Gastrocnemius medialis (tissue), 4 donors: Measurements from ENCODE around the gene HDAC4. TPM values are rescaled to one million over a fixed set of nuclear protein-coding genes. Genes with fewer than 3 reads are reported as not detected.

Source experiments
- ATAC-seq, 2 donors: fragments of 150-250 bp; one replicate each; pipeline ENCODE4 v1.9.1; 2016
- DNase-seq, 2 donors: peaks; one replicate each; pipeline ENCODE4 v3.0.0-alpha.2; 2019
- H3K27ac ChIP-seq, 4 donors: fragments of 200-600 bp; sonication (generic); 1 replicate in 1 of 4; 2 replicates in 3 of 4; pipeline ENCODE4 v1.5.1; 2016 to 2018; ENCODE audit warnings: mild to moderate bottlenecking in 2 of 4, moderate library complexity in 1 of 4
- H3K27me3 ChIP-seq, 3 donors: fragments of 200-600 bp; sonication (generic) in 2 of 3; 1 replicate in 1 of 3; 2 replicates in 2 of 3; pipeline versions ENCODE4 v1.5.1 to v1.6.0; 2016 to 2019; ENCODE audit warnings: mild to moderate bottlenecking in 1 of 3, moderate library complexity in 1 of 3
- H3K36me3 ChIP-seq, 2 donors: fragments of 200-600 bp; sonication (generic) in 1 of 2; one replicate each; pipeline ENCODE4 v1.5.1; 2017 to 2018
- H3K4me1 ChIP-seq, 2 donors: fragments of 200-600 bp; sonication (generic) in 1 of 2; one replicate each; pipeline ENCODE4 v1.5.1; 2016 to 2017; ENCODE audit warnings: mild to moderate bottlenecking in 2 of 2
- H3K4me3 ChIP-seq, 4 donors: fragments of 200-600 bp; sonication (generic) in 3 of 4; 1 replicate in 1 of 4; 2 replicates in 3 of 4; pipeline ENCODE4 v1.5.1; 2016 to 2019; ENCODE audit warnings: mild to moderate bottlenecking in 2 of 4
- H3K9me3 ChIP-seq, 3 donors: fragments of 200-600 bp; sonication (generic) in 2 of 3; 1 replicate in 1 of 3; 2 replicates in 2 of 3; pipeline ENCODE4 v1.5.1; 2016 to 2019
- CTCF ChIP-seq, 5 experiments: fragments of 450-650 bp in 3 of 5; fragments of 200-600 bp in 2 of 5; sonication (generic) in 2 of 5; IDR thresholded peaks in 4 of 5; conservative IDR thresholded peaks in 1 of 5; 1 replicate in 4 of 5; 2 replicates in 1 of 5; pipeline ENCODE4 v1.5.1; 2016 to 2019; ENCODE audit warnings: antibody characterized with exemption in 5 of 5, mild to moderate bottlenecking in 3 of 5, moderate library complexity in 3 of 5
- POLR2A ChIP-seq, 2 donors: fragments of 450-650 bp; IDR thresholded peaks; one replicate each; pipeline ENCODE4 v1.6.1; 2017; ENCODE audit warnings: antibody characterized with exemption in 2 of 2, mild to moderate bottlenecking in 2 of 2, moderate library complexity in 2 of 2
- in situ Hi-C, 4 donors: fragments of 200-750 bp; cut with MboI; loops; one replicate each; pipeline versions ENCODE4 v1.15.0 to v1.8.0; 2017; ENCODE audit warnings: low sequenced_read_pairs in 4 of 4
- intact Hi-C: fragments of 100-400 bp; cut with DNase I; formaldehyde crosslinking; loops from one replicate; pipeline ENCODE4 v1.15.1; 2023; ENCODE audit warnings: low total_unique reads
- total RNA-seq, 4 donors: library from RNA; depleted of rRNA; stranded (reverse); fragments of >200 nt; gene quantifications; one replicate each; pipeline versions ENCODE4 v1.1.0 to v1.2.3, GENCODE V29; 2016

The HDAC4 gene
- total RNA-seq, 4 donors from 2014 or later, result 23.6 to 257 (median 119) TPM

- H3K4me3 ChIP-seq, result no peak overlapping the region
- peaks cover 0 to 48% of the 10 kb centered on the region in 2 donors for H3K36me3 ChIP-seq
- intact Hi-C loops, result no loop called here
- no peak for TF ChIP-seq POLR2A (IDR thresholded peaks at IDR 0.05)
- no peak for TF ChIP-seq CTCF (IDR thresholded peaks at IDR 0.05 in 4 of 5, conservative IDR thresholded peaks at IDR 0.05 in 1 of 5)
- in situ Hi-C loops, result no loop called here
- DNase-seq, result no peak
- no peak for ATAC-seq
- H3K4me1 ChIP-seq, result no peaks in the 10 kb centered on the region
- no peaks in the 10 kb centered on the region for H3K27me3 ChIP-seq
- H3K27ac ChIP-seq, result no peak overlapping the region
- H3K9me3 ChIP-seq, result no peaks in the 10 kb centered on the region
These were observed 225.6 kb downstream of the HDAC4 start for GRCh38 chr2:239175181-239175580.

- Histone ChIP-seq H3K4me3 (no peak overlapping the region), H3K27me3 (no peaks in the 10 kb centered on the region), H3K9me3 (no peaks in the 10 kb centered on the region), H3K36me3 (peaks cover 0 to 38% of the 10 kb centered on the region in 2 donors), H3K27ac (peak overlapping the region; percentile 9 to 59 (median 42)), H3K4me1 (no peaks in the 10 kb centered on the region)
- DNase-seq, result no peak
- no peak for ATAC-seq
- intact Hi-C loops (no loop called here), in situ Hi-C loops (no loop called here)
- TF ChIP-seq POLR2A (IDR thresholded peaks at IDR 0.05), result no peak
- TF ChIP-seq CTCF (IDR thresholded peaks at IDR 0.05 in 4 of 5, conservative IDR thresholded peaks at IDR 0.05 in 1 of 5), result no peak
These were observed 227.5 kb downstream of the HDAC4 start for GRCh38 chr2:239173301-239173700.

- Histone ChIP-seq H3K27me3 (no peaks in the 10 kb centered on the region), H3K4me1 (peaks cover 0 to 7% of the 10 kb centered on the region in 2 donors), H3K4me3 (no peak overlapping the region), H3K9me3 (no peaks in the 10 kb centered on the region), H3K27ac (no peak overlapping the region), H3K36me3 (peaks cover 0 to 33% of the 10 kb centered on the region in 2 donors)
- DNase-seq (no peak), ATAC-seq (no peak)
- in situ Hi-C loops (no loop called here), intact Hi-C loops (no loop called here)
- TF ChIP-seq CTCF (IDR thresholded peaks at IDR 0.05 in 4 of 5, conservative IDR thresholded peaks at IDR 0.05 in 1 of 5) (no peak), POLR2A (IDR thresholded peaks at IDR 0.05) (no peak)
These were observed 229.2 kb downstream of the HDAC4 start for GRCh38 chr2:239171643-239172042.

- no peak overlapping the region for H3K4me3 ChIP-seq
- no peak for TF ChIP-seq POLR2A (IDR thresholded peaks at IDR 0.05)
- no peak for TF ChIP-seq CTCF (IDR thresholded peaks at IDR 0.05 in 4 of 5, conservative IDR thresholded peaks at IDR 0.05 in 1 of 5)
- H3K4me1 ChIP-seq, result peaks cover 0 to 7% of the 10 kb centered on the region in 2 donors
- peak overlapping the region in 2 of 4 donors; percentile 14 to 72 for H3K27ac ChIP-seq
- peaks cover 0 to 16% of the 10 kb centered on the region in 2 donors for H3K36me3 ChIP-seq
- no peaks in the 10 kb centered on the region for H3K9me3 ChIP-seq
- H3K27me3 ChIP-seq, result no peaks in the 10 kb centered on the region
- intact Hi-C loops (no loop called here), in situ Hi-C loops (no loop called here)
- ATAC-seq, result no peak
- DNase-seq, result peak in 1 of 2 donors; percentile 10
These were observed 231.3 kb downstream of the HDAC4 start for GRCh38 chr2:239169311-239170048.
